GM12874 (cell line): ENCODE results near the gene SEMA6A.

Experiments
- TF ChIP-seq, protein P1 (sequence below): IDR thresholded peaks from 2 replicates; pipeline ENCODE4 v1.5.1; 2011; ENCODE audit warnings: low read depth, mild to moderate bottlenecking, control low read depth, low read length, moderate library complexity; ENCODE audit not compliant: insufficient read depth

SEMA6A gene

DNA sequence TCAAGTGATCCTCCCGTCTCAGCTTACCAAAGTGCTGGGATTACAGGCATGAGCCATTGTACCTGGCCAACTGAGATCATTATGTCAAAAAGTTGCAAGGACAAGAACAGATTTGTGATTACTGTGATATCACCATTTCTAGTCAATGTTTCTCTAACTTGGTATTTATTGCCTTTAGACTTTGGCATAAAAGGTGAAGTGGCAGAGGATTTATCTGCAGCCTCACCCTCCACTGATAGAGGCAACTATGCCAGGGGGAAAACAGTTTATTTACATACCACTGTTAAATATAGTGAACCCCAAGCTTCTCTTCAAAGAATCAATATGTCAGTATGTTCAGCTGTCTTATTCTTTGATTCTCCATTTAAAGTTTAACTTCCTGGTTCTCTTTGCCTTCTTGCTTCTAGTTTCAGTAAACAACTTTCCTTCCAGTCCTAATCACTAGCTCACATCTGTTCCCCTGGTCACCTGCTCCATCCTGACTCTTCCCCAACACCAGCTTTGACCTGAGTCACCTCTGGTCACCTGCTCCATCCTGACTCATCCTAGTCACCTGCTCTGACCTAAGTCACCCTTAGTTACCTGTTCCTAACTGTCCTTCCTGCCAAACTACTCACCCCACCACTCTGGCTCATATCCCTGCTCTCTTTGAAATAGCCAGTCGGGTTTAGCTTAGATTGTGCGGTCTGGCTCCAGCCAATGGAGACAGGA, 29.9 kb downstream of the SEMA6A start:
- TF ChIP-seq, protein P1, sequence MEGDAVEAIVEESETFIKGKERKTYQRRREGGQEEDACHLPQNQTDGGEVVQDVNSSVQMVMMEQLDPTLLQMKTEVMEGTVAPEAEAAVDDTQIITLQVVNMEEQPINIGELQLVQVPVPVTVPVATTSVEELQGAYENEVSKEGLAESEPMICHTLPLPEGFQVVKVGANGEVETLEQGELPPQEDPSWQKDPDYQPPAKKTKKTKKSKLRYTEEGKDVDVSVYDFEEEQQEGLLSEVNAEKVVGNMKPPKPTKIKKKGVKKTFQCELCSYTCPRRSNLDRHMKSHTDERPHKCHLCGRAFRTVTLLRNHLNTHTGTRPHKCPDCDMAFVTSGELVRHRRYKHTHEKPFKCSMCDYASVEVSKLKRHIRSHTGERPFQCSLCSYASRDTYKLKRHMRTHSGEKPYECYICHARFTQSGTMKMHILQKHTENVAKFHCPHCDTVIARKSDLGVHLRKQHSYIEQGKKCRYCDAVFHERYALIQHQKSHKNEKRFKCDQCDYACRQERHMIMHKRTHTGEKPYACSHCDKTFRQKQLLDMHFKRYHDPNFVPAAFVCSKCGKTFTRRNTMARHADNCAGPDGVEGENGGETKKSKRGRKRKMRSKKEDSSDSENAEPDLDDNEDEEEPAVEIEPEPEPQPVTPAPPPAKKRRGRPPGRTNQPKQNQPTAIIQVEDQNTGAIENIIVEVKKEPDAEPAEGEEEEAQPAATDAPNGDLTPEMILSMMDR: no peak

GRCh38 chr5:116543501-116543900, 31.1 kb downstream of the SEMA6A start:
- TF ChIP-seq, protein P1: no peak

- TF ChIP-seq, protein P1: no peak
Observed at GRCh38 chr5:116542619-116543018, 32.0 kb downstream of the SEMA6A start.

DNA sequence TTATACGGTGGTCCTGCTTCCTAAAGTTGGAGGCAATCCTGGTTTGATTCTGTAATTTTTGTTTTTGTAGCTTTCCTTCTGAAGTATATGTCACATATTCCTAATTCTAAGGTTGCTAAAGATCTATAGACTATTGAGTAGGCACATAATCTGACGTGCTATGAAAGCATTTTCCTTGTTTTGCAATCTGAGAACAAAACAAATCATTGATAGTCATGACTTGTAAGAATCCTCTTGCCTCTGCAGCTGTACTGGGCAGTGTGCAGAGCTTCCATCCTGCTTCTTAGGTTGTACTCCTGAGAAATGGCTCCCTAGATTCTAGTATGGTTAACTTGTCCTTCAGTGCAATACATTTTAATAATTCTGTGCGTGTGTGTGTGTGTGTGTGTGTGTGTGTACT, 35.4 kb downstream of the SEMA6A start:
- TF ChIP-seq, protein P1: no peak

DNA sequence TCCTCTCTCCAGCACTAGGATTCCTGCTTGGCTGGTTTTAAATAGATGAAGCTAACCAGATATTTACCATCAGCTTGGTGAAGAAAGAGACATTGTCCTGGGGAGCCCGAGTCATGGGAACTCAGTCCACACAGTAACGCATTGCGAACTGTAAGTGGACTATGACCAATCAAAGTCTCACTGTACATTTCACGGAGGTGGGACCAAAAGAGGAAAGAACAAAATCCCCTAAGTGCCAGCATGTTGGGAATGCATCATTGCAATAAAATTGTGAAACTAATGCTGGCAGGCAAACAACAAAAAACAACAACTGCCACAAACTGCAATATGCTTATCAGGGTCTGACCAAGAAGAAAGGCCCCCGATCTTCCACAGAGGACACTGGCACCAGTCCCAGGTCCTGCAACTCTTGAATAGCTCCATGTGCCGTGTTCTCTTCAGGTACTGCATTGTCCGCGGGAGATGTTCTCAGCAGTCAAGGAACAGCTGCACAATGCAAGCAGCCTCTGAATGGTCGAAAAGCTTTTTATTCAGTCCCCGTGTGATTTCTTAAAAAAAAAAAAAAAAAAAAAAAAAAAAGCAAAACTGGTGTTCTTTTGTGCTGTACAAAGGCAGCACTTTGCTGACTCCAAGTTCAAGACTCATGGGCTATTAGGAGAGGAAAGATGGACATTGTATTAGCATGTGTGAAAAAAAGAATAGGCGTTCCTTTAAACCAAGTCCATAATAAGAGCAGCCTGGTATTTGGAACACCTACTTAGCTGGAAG, 38.1 kb downstream of the SEMA6A start:
- TF ChIP-seq, protein P1: no peak

- TF ChIP-seq, protein P1: no peak
Observed at GRCh38 chr5:116534964-116535651, 39.5 kb downstream of the SEMA6A start.
